GM12892 (cell line): Measurements from ENCODE around the gene NPHS2. TPM values are rescaled to one million over a fixed set of nuclear protein-coding genes. Genes with fewer than 3 reads are reported as not detected.
A peak's percentile ranks its signal among the peaks of the same experiment; 100 is the strongest.

ENCODE experiments used
- DNase-seq: peaks from one replicate; pipeline ENCODE4 v3.0.0; 2011; ENCODE audit not compliant: insufficient read length
- FAIRE-seq: peaks from 2 replicates; lab custom pipeline; 2011; peaks lifted over from hg19 to GRCh38; lab: Jason Lieb, UNC
- POLR2A ChIP-seq: IDR thresholded peaks from 2 replicates; pipeline ENCODE4 v1.6.1; 2011; ENCODE audit warnings: low read depth, low read length, control low read depth
- POLR2AphosphoS5 ChIP-seq: IDR thresholded peaks from 2 replicates; pipeline ENCODE4 v1.6.1; 2011; ENCODE audit warnings: low read depth, low read length, control low read depth
- TAF1 ChIP-seq: IDR thresholded peaks from 2 replicates; pipeline ENCODE4 v1.6.1; 2011; ENCODE audit warnings: low read depth, mild to moderate bottlenecking, control low read depth, low read length, borderline replicate concordance
- polyA plus RNA-seq: library from polyadenylated mRNA; unstranded; fragments of >200 nt; gene quantifications from one replicate; pipeline ENCODE4 v1.2.1, GENCODE V29; 2012; ENCODE audit warnings: missing spikeins, inconsistent platforms; ENCODE audit not compliant: missing spikeins

The NPHS2 gene
- not detected for polyA plus RNA-seq

DNA sequence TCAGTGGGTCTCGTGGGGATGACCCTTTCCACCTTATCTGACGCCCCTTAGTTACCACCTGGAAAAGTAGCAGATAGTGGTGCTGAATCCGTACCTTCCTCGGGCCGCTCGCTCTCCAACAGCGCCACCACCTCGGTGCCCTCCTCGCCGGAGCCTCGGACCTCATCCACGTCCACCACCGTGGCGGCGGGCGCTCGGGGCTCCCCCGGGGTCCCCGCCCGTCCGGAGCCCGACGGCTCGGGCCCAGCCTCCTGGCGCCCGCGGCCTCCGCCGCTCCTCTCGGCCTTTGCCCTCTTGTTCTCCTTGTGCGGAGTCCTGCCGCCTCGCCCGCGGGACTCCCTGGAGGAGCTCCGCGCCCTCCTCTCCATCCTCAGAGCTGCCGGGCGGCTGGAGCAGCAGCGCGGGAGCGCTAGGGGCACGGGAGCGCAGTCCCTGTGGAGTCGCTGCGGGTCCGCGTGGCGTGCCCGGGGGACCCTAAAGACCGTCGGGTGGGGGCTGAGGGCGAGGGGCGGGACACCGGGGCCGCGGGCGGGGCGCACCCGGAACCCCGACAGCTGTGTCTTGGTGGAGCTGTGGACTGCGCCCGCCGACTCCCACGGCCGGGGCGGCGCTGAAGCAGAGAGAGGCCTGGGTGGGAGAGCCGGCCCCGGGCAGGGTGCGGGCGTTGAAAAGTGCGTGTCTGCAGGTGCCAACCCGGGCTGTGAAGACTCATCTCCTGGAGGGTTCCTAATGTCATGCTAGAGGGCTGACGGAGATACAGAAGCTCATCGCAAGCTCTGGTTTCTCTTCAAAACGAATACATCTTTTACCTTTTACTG lies at the start of gene NPHS2:
TSS of gene NPHS2 (minus strand) at position 452 of the 818 bp plus-strand sequence. CDS start at position 368, 84 bp downstream.
- TF ChIP-seq POLR2AphosphoS5 (no peak), POLR2A (no peak), TAF1 (no peak)
- FAIRE-seq (no peak), DNase-seq (no peak)

- DNase-seq (no peak), FAIRE-seq (no peak)
- TF ChIP-seq POLR2AphosphoS5 (no peak), POLR2A (no peak), TAF1 (no peak)
Measured at GRCh38 chr1:179612361-179612760, 36.6 kb upstream of the NPHS2 start.

- no peak for DNase-seq
- TF ChIP-seq POLR2A (no peak), POLR2AphosphoS5 (no peak), TAF1 (no peak)
- FAIRE-seq: no peak
Measured at GRCh38 chr1:179601093-179601492, 25.3 kb upstream of the NPHS2 start.

DNA sequence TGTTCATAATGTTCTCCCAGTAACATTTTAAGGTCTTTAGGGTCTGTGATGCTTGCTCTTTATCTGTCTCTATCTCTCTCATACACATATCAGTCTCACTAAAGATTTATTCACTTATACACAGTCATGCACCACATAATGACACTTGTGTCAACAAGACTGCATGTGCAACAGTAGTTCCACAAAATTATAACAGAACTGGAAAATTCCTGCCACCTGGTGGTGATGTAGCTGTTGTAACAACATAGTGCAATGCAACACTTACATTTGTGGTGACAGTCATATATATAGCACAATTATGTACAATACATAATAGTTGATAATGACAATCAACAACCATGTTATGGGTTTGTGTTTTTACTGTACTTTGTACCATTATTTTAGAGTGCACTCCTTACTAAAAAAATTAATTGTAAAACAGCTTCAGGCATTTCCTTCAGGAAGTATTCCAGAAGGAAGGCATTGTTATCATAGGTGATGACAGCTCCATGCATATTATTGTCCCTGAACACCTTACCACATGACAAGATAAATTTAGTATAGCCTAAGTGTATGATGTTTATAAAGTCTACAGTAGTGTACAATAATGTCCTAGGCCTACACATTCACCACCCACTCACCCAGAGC lies 24.0 kb upstream of the NPHS2 start:
- FAIRE-seq (peak; percentile 79), DNase-seq (no peak)
- no peak for TF ChIP-seq POLR2AphosphoS5
- no peak for TF ChIP-seq TAF1
- TF ChIP-seq POLR2A: no peak

DNA sequence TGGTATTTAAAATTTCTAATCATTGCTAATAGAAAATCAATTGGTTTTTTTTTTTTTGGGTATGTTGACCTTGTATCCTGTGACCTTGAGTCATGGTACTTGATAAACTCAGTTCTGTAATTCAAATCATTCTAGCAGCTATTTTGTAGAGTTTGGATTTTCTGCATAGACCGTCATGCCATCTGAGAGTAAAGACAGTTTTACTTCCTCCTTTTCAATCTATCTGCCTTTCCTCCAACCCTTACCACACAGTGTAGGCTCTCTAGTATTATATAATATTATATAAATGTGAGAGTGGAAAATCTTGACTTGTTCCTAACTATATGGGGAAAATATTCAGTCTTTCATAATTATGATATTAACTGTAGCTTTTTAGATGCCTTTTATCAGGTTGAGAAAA lies 22.9 kb upstream of the NPHS2 start:
- TF ChIP-seq POLR2A (no peak), POLR2AphosphoS5 (no peak), TAF1 (no peak)
- no peak for DNase-seq
- FAIRE-seq: no peak

DNA sequence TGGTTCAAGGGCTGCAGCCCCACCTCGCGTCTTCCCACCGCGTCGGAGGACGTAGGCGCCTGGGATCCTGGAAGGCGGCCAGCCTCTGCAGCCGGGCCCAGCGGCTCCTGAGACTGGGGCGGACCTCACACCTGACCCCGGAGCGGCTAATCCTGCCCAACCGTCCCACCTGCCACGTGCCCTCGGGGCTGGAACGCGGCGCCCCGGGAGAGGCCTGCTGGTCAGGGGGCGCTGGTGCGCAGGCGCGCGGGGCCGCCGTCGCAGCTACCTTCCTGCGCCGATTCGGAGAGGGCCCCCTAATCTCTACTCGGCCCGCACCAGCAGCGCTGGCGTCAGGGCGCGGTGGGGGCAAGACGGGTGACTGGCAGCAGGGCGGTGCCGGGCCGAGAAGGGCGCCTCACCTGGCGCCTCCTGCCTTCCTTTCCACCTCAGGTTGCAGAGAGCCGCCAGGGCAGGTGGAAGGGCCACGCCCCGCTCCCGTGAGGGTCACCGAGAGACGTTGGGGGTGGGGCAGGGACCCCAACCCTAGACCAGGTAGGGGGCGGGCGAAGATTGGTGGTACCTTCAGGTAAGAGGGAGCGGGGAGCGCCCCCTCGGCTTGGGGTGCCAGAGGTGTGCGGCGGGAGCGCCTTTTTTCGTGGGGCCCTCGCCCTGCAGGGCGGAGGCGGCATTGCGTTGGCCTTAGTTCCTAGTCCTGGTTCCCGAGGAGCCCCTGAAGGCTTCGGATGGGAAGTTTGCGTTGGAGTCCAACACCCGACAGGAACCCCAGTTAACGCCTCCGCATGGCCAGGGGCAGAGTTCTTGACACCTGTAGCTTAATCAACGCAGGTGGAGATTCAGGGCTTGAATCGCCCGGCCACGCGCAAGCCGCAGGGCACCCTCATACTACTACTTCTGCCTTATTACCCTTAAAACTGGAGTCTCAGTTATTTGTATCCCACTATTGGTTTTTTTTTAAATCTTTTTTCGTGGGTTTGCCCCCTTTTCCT lies 16.1 kb upstream of the NPHS2 start, which contains the start of gene TDRD5:
TSS of gene TDRD5 (plus strand) at position 241 of the 989 bp plus-strand sequence. CDS start 784 bp downstream, outside the sequence.
- FAIRE-seq: no peak
- no peak for DNase-seq

DNA sequence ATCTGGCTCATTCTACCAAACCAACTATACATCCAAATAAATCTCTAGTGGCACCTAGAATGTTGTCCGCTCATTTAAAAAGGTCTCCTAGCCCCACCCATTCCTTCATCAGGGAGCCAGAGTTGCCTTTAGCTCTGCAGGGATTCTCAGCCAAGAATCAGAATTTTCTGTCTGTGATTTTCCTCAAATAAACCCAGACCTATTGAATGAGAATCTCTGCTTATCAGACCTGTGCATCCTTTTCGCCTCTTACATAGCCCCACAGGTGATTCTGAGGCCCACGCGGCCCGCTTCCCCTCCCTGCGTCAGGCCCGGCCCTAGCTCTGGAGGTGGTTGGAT lies 15.5 kb upstream of the NPHS2 start:
- DNase-seq (no peak), FAIRE-seq (no peak)
- TF ChIP-seq POLR2A: no peak
- TF ChIP-seq TAF1: no peak
- no peak for TF ChIP-seq POLR2AphosphoS5

More for the DNA sequence above, 16.1 kb upstream of the NPHS2 start, which contains the start of gene TDRD5:
- TF ChIP-seq TAF1 (no peak), POLR2AphosphoS5 (no peak), POLR2A (no peak)

GRCh38 chr1:179590671-179591070 lies 14.9 kb upstream of the NPHS2 start:
- DNase-seq (no peak), FAIRE-seq (no peak)
- TF ChIP-seq POLR2A (no peak), TAF1 (no peak), POLR2AphosphoS5 (no peak)

GRCh38 chr1:179589509-179589908 lies 13.8 kb upstream of the NPHS2 start:
- DNase-seq (no peak), FAIRE-seq (no peak)
- no peak for TF ChIP-seq POLR2A

GRCh38 chr1:179588425-179589024 lies 12.8 kb upstream of the NPHS2 start:
- TF ChIP-seq TAF1 (no peak), POLR2A (no peak), POLR2AphosphoS5 (no peak)
- FAIRE-seq: no peak
- no peak for DNase-seq

DNA sequence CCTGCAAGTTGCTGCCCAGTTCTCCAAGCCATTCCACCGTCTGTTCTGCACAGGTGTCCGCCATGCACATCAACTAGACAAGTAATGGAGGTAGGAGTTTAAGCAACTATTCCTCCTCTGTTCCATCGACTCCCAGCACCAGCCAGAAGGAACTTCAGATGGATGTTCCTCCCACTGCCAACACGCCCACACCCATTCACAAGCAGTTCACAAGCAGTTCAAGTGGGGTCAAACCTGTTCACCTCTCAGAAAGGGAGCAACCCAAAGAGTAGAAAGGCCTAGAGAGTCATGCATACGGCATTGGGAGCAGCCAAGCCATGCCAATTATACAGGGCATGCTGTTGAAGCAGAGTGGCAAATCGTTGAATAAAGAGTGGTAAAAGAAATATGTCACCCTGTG lies 11.6 kb upstream of the NPHS2 start:
- no peak for FAIRE-seq
- DNase-seq: no peak
- TF ChIP-seq POLR2A: no peak
- no peak for TF ChIP-seq TAF1
- no peak for TF ChIP-seq POLR2AphosphoS5
